ENCODE results near the gene TOMM7.

Gene TOMM7
- total RNA-seq, result 119 to 204 reads per million in 2 donors

- peak; percentile 76 to 97 (median 85) for DNase-seq
These were observed at the start of gene TOMM7 for GRCh38 chr7:22822486-22823141. Gene TOMM7 (minus strand): TSS chr7:22822849. CDS start chr7:22822779, 70 bp downstream.

DNA sequence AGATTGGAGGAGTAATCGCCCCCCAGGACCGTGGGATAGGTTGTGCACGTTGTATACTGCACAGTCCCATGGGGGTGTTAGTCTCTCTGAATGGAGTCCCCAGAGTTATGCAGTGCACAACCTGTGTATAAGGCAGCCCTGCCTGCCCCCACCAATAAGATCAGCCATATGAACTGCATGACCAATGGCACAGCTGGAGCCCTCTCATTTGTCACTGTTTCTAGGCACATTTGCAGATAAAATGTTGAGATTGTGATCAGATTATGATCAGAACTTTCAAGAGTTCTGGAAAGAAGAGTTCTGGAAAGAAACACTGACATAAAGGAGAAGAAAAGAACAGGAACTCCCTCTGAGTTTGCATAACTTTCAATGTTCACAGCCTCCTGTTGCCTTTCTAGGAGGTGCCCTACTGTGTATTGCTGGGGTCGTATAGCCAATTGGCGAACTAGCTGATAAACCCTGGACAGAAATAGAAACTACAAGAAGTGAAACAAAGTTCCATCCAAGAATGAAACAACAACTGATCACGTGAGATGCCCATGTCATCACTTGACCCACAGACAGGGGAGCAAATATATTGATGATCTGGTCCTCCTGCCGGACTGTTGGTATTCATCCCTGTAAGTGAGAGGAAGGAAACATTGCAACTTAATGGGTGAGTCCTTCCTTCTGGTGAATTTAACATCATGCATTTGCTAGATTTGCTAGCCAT is 49.6 kb upstream of the TOMM7 start:
- peak in 1 of 5 experiments; percentile 42 for DNase-seq

DNA sequence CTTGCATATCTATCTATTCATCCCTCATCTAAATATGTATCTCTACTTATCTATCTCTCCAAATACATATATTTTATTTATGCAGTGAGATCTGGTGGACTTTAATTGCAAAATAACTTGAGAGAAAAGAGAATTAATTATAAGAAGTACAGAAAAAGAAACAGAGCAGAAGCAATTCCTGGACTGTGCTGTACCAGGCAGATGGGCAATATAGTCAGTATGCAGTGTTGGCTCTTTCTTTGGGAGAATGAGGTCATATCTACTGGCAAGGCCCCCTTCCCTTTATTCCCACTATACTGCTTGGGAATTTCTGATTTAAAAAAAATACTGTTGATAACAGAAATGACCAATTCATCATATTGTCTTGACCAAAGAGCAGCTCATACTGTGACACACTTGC is 49.0 kb upstream of the TOMM7 start:
- no peak for DNase-seq

- DNase-seq, result no peak
These were observed 45.9 kb upstream of the TOMM7 start for GRCh38 chr7:22868509-22868908.

GRCh38 chr7:22867589-22867988 is 44.9 kb upstream of the TOMM7 start:
- no peak for DNase-seq

DNA sequence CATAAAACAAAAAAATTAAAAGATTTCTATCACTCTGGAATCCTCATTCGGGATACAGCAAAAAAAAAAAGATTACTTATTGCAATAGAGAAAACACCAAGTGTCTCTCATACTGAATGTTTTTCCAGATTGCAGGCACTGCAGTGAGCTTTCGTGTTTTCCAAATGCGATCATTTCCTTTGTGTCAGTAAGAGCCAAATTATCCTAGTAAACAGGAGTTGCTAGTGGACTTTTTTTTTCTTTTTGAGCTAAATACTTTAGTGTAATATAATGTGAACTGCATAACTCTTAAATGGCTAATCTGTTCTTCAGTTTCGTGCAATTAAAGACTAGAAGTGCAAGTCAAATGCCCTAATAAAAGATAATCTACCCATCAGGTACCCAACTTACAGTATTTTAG is 44.4 kb upstream of the TOMM7 start:
- DNase-seq, result no peak

DNA sequence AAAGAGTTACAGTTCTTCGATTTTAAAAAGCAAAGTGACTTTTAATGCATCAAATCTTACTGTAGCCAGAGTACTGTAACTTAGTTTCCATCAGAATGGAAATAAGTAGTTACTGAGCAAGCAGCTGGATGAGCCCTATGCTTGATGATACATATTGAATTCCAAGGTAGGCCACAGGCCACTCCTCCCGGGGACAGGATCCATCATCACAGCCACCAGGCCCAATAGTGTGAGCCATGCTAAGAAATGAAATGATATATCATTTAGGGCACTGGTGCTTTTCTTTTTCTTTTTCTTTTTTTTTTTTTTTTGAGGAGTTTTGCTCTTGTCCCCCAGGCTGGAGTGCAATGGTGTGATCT is 42.9 kb upstream of the TOMM7 start:
- DNase-seq, result no peak

DNA sequence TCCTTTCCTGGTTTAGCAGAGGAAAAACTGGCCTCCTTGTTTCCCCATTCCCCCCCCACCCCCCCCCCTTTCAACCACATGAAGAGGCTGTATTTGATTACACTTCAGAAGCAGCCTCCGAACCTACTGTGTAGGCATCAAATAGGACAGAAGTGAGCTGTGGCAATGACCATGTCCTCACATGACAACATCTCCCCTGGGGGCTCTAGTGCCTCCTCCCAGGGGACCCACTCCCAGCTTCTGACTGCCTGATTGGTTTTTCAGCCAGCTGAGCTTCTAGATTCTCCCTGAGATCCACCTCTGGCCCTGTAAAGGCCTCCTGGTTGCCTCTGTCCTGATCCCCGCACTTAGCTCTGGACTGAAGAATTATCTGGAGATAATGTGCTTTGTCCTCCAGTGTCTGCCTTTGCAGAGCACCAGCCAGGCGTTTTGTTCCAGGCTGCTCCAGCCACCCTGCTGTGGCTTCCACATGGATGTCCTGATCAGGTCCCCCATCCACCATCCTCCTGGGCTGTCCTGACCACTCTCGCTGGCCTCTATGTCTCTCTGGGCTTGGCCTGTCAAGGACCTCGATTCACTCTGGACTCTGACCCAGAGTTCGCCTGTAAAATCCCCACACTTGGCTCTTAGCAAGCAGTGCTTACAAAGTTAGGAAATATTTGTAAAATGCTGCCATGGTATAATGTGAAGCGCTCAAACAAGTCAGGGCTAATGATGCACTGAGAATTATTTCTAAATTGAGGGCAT is 42.4 kb upstream of the TOMM7 start:
- DNase-seq, result no peak

GRCh38 chr7:22864301-22864700 is 41.7 kb upstream of the TOMM7 start:
- no peak for DNase-seq

GRCh38 chr7:22863156-22863899 is 40.7 kb upstream of the TOMM7 start:
- DNase-seq, result no peak

DNA sequence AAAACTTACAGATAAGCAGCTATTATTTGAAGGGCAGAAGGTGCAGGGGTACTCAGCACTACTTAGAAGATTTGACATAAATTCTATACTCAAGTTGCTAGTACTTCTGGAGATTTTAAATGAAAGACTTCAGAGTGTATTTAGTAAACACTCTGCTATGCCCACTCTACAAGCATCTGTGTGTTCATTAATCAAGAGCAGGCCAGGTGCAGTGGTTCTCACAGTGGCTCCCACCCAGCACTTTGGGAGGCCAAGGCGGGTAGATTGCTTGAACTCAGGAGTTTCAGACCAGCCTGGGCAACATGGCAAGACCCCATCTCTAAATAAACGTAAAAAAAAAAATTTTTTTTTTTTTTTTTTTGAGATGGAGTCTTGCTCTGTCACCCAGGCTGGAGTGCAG is 38.9 kb upstream of the TOMM7 start:
- no peak for DNase-seq

GRCh38 chr7:22860784-22861482 is 38.3 kb upstream of the TOMM7 start:
- peak in 1 of 5 experiments; percentile 35 for DNase-seq

DNA sequence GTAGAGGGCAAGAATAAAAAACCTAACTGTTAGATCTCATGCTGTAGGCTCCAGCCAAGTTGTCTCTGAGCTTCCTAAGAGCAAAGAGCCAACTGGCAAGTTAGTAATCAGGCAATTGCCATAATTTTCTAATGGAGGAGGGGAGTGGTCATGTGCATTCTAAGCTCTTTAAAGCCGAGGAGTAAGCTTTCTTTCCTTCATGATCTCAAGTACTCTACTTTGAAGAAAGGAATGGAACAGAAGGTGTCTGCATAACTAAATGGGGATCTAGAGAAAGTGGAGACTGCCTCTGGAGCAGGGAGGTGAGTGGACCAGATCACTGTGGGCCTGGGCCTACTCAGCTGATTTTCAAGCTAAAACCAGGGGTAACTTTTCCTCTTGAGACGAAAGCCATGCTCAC is 37.7 kb upstream of the TOMM7 start:
- no peak for DNase-seq

- no peak for DNase-seq
These were observed 37.1 kb upstream of the TOMM7 start for GRCh38 chr7:22859641-22860290.

- DNase-seq, result peak in 1 of 5 experiments; percentile 44
These were observed 36.3 kb upstream of the TOMM7 start for GRCh38 chr7:22858640-22859561.

DNA sequence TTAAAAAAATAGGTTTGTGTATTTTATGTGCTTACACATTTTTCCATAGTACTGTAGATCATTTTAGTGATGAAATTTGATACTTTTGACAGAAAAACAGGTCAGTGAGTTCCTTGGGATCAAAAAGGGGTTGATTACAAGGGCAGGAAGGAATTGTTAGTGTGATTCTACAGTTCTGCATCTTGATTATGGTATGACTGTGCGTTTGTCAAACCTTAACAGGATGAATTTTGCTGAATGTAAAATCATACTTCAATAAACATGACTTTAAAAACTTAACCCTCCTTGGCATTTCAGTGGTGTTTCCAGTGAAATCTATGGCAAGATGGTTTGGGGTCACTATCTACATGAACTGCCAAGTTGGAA is 35.6 kb upstream of the TOMM7 start:
- DNase-seq, result no peak

GRCh38 chr7:22856416-22856815 is 33.8 kb upstream of the TOMM7 start:
- DNase-seq, result no peak

GRCh38 chr7:22855049-22855392 is 32.4 kb upstream of the TOMM7 start:
- no peak for DNase-seq

GRCh38 chr7:22854158-22855048 is 31.8 kb upstream of the TOMM7 start:
- peak; percentile 69 to 83 (median 71) for DNase-seq

- DNase-seq, result peak in 2 of 5 experiments; percentile 54 to 86
These were observed 31.1 kb upstream of the TOMM7 start for GRCh38 chr7:22853674-22854157.
